ENCODE data around the gene MAPKAP1.

The MAPKAP1 gene

DNA sequence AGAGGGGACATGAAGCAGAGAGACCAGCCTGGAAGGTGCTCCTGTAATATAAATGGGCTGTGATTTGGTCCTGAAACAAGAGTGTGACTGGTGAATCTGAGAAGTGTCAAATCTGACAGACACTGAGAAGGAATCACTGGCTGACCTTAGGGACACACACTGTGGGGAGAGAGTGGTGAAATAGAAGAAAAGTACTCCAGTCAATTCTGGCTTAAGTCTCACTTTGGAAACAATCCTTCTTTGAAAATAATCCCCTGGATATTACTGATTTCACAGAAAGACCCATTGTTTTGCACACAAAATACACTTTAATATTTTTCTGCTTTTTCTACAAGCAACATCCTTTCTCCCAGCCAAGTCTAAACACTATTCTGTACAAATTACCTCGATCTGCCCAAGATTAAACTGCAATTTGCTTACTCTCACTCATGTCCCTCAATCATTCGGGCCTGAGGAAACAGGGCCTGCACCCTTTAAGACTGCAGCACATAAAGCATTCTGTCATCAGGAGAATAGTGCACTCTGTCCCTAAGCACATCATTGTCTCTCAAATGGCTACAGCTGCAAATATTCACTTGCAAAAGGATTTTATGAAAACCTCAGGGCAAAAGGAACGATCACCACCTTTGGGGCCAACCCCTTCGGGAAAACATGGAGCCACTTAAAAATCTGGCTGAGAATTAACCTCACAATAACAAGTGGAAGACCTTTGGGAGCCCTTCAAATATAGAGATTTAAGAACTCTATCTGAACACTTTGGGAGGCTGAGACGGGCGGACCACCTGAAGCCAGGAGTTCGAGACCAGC, 68.6 kb downstream of the MAPKAP1 start:
- DNase-seq, result no peak

DNA sequence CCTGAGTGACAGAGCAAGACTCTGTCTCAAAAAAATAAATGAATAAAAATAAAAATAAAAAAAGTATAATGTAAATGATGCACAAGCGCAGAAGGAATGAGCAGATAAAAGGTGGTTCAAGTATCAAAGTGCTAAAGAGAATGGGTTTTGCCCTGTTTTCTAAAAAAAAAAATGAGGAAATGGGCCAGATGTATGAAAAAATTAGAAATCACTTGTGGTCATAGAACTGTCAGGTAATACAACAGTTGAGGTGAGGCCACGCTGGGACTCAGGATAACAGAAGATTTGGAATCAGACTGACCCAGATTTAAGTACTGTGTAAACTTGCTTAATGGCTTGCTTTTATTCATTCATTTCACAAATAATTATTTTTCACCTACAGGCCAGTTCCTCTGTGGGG, 69.8 kb downstream of the MAPKAP1 start:
- DNase-seq, result no peak

DNA sequence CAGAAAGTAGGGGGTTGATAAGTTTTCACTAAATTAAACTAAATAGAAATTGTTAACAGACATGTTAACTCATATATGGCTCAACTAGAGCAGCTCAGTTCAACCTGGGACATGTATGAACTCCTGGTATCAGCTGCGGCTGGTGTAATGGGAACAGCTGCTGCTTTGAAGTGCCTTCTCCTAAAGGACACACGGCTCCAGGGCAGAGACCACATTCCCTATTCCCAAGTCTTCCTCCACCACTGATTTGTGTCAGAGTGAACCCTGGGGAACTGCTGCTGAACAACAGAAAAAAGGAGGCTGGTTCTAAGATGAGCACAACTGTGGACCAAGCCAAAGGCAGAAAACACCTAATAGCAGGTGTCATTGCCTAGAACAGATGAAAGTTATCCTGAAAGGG, 71.1 kb downstream of the MAPKAP1 start:
- no peak for DNase-seq

DNA sequence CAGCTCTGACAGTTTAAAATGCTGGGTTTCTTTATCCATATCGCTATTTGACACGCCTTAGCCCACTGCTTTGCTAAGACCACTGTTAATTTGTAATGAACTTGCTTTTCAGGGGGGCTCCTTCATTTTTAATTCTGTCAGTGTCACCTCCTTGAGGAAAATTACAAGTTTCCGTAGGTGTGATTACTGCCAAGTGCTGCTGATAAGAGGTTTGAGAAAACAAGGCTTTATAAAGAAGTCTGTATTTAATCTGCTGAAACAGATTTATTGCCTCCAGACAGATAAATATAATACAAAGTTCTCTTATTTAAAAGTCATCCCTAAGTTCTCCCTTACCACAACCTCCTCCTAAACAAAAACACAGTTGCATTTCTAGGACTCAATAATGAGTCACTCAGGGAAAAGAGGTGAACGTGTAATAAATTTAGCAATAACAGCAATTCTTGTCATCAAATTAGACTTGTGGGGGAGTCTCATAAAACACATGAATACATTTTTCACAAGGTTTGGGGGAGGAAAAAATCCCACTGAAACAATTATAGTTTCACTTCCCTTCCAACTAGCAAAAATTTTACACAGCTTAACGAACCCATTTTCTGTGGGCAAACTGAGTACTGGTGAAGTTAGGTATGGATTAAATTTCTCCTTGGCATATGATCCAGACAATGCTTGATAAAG, 72.8 kb downstream of the MAPKAP1 start:
- no peak for DNase-seq

DNA sequence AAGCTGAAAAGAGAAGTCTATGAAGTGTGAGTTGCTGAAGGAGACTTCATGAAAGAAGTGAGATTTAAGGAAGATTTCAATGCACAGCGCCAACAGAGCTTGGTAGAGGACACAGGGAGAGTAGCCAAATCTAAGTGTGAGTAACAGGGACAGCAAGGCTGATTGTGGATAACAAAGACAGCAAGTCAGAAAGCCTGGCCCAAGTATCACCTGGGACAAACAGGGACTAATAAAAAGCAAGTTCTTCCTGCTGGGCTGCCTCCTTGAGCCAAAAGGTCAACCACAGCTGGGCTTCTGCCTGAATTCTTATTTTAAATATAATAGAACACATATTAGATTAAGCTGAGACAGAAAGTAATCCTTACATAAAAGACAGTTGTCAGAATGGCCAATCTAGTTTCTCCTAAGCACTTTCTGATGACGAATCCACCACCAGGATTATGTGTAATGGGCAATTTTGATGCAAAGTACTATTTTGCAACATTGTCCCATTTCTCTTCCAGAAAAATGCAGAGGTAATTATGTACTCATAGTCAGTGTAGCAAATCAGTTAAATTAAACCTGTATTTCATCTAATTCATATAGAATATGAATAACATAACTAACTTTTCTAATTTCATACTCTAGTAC, 73.8 kb downstream of the MAPKAP1 start:
- no peak for DNase-seq

DNA sequence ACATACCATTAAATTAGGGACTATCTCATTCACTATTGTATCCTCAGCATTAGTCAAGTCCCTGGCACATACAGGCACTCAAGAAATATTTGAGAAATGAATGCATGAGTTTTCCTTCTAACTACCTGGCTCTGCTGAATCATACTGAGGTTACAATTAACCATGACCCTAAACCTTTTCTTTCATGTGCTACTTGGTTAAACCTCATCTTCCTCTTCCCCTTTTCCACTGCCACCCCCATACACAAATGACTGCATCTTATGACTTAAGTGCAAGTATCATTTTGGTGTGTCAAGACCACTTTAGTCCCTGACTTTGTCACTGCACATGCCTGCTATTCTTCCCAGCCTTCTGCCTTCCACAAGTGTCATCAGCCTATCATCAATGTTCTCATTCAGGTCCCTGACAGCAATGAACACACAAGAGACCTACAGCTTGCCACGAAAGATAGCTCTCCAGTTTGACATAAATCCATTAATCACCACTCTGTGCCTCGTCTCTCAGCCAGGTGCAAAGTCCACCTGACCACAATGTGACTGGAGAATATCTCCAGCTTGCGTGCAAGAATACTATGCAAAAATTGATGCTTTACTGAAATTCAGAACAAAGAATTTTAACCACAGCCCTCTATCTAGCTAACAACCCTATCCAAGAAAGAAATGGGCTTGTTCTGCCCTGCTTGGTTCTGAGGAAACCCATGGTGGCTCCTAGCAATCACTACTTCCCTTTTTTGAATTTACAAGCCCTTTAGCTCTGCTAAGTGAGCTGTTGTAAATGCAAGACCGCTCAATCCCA, 74.5 kb downstream of the MAPKAP1 start:
- no peak for DNase-seq

DNA sequence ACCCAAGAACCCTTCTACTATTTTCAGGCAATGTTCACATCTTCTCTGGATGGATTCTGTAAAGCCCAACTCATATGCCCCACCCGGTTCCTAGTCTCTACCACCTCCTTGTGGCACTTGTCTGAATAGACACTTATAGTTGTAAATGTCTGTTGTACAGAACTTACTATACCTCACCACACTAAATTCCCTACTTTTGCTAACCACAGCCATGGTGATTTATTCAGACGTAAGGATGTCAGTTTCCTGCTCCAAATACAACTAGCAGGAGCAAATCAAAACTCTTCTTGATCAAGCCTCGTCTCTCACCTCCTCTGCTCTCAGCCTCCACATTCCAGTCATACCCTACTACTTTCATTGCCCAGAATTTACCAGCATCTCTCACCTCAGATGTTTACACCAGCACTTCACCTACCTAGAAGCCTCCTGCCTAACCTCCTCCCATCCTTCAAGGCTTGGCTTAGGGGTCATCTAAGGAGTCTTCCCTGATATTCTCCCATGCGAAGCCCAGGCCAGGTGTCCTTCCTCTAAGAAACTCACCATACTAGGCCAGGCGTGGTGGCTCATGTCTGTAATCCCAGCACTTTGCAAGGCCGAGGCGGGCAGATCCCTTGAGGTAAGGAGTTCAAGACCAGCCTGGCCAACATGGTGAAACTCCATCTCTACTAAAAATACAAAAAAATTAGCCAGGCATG, 75.5 kb downstream of the MAPKAP1 start:
- DNase-seq, result no peak

DNA sequence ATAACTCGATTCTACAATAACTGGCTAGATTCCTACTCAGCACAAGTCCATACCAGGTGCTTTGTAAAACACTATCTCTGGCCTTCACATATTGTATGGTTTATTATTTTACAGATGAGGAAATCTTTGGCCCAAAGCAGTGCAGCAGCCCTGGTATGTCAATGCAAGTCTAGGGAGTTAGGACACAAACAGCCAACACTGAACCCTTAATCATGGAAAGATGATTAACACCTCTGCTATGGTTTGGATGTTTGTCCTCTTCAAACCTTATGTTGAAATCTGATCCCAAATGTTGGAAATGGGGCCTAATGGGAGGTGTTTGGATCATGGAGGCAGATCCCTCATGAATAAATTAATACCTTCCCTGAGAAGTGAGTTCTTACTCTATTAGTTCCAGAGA, 76.6 kb downstream of the MAPKAP1 start:
- no peak for DNase-seq

DNA sequence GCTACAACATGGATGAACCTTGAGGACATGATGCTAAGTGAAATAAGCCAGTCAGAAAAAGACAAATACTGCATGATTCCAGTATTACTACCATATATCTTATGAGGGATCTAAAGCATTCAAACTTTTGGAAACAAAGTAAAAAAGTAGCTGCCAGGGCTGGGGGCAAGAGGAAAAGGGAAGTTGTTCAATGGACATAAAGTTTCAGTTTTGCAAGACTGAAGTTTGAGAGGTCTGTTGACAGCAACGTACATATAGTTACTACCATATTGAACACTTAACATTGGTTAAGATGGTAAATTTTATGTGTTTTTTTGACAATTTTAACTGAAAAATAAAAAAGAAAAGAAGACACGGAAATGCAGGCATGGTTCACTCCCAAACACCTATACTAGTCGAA, 77.6 kb downstream of the MAPKAP1 start:
- no peak for DNase-seq

DNA sequence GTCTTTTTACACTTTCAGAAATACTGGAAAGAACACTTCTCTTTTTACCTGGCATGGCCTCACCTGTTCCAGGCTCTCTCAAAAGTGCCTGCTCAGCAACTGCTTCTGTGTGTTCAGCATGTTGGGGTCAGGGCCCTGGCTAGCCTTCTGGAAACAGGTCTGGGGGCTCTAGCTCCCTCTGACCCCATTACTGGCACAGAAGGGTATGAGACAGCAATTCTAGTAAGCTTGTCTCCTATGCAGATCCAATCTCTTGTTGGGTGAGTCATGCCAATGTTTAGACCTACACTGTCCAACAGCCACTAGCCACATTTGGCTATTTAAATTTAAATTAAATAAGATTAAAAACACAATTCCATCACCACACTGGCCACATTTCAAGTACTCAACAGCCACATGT, 80.8 kb downstream of the MAPKAP1 start:
- no peak for DNase-seq

DNA sequence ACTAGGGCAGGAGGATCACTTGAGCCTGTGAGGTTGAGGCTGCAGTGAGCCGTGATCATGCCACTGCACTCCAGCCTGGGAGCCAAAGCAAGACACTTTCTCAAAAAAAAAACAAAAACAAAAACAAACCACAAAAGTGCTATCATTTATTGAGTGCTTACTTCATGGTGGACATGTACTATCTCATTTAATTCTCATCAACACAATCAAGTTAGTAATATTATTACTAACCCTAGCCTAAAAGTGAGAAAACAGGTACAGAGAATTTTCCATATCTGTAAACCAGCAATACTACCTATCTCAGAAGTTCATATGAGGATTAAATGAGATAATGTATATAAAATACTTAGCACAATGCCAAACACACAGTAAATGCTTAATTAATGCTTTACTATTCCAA, 85.8 kb downstream of the MAPKAP1 start:
- DNase-seq, result no peak

DNA sequence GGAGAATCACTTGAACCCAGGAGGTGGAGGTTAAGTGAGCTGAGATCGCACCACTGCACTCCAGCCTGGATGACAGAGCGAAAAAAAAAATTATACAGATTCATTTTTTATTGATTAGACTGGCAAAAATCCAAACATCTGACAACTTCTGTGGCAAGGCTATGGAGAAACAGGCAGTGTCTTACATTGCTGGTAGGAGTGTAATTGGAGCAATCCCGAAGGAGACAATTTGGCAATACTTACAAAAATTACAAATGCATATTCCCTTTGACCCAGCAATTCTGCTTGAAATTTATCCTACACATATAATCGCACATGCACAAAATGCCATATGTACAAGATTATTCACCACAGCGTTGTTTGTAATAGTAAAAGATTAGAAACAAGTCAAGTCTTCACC, 86.8 kb downstream of the MAPKAP1 start:
- no peak for DNase-seq

DNA sequence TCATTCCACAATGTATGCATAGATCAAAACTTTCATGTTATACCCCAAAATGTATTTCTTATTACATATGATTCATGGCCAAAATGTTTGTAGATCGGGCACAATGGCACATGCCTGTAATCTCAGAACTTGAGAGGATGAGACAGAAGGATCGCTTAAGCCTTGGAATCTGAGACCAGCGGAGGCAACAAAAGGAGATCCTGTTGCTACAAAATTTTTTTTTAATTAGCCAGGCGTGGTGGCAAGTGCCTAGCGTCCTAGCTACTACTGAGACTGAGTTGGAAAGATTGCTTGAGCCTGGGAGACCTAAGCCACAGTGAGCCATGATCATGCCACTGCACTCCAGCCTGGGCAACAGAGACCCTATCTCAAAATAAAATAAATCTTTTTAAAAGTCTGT, 89.9 kb downstream of the MAPKAP1 start:
- no peak for DNase-seq

DNA sequence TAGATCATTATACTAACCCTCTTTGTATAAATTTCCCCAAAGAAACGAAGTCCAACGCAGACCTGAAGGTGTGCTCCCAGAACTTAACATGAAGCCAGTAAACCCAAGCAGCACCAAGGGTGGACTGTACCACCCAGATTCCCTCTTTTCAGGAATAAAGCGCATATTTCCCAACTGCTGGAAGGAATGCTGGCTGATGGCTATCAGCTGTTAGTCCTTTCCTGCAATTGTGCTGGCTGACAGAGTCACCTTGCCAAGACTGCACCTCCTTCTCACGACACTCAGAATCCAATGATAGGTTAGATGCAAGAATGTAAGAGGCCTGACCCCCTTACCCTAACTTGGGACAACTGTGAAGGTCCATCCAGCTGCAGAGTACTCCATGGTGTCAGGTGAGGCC, 93.9 kb downstream of the MAPKAP1 start:
- DNase-seq, result no peak

DNA sequence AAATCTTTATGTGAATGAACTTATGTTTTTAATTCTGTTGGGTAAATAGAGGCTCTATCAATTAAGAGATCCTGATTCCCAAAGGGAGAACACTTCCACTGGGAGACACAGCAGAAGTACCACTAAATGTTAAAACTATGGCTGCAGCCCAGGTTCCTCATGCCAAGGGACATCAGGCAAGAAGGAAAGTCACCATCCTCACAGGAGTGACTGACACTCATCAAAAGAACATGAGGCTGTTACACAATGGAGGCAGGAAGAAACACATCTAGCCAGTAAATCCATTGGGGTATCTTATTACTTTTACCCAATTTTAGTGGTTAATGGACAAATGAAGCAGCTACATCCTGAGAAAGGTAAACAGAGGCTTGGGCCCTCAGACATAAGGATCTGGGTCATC, 94.4 kb downstream of the MAPKAP1 start:
- no peak for DNase-seq

DNA sequence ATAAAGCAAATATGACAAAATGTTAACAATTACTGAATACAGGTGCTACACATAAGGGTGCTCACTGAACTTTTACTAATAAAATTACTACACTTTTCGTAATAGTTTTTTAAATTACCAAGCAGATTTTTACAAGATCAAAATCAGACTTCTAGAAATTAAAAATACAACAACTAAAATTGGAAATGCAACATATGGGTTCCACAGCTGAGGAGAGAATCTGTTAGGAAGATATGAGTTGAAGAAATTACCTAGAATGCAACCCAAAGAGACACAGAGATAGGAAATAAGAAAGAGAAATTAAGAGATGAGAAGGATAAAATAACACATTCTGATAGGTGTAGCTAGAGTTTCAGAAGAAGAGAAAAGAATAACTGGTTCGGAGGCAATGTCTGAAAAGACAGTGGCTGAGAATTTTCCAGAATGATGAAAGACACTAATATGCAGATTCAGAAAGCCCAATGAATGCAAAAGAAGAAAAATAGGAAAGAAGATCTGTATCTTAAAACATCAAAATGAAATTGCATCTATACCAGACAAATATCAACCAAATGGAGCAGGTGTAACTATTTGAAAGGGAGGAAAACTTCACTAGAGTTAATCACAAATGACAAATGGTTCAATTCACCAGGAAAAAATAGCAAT, 95.8 kb downstream of the MAPKAP1 start:
- DNase-seq, result no peak

DNA sequence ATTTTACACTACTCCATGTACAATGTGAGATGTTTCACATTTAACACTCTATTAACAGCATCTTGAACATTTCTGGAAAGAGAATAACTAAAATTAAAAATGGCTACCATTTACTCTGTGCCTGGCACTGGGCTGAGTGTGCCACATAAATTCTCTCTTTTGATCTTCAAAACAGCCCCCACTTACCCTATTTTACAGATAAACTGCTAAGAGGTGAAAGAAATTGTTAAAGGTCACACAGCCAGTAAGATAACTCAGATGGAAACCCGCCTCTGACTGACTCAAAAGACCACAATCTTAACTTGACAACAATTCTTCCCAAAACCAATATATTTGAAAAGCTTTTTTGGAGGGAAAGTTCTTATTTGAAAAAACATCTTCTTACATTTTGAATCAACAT, 97.3 kb downstream of the MAPKAP1 start:
- DNase-seq, result no peak

DNA sequence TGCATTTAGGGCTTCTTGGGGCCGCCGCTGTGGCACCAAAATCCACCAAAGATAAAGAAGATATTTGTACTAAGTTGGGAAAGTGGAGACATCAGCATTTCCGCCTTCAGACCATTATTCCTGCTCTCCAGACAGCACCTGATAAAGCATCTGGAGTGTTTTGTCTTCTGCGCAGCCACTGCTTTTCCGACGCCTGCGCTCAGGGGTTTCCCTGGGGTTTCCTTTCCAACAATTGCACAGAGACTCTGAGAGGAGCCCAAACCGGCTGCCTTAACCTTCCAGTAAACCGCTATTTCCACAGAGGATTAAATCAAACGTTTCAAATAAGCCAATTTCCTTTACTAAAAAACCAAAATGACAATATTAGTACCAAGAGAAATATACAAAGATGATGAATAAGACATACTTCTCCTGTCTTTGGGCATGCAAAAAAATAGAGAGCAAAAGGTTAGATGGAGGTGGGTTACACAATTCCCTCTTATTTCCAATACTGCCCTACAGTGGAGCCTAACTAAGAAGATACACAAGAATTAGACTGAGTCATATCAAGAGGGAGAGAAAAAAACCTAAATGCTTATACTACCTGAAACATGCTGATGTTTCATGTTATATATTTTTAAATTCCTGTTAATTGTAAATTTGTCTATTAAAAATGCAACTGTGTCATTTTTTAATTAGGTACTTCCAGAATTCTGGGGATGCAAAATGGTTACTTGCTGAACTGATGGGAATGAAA, 98.4 kb downstream of the MAPKAP1 start:
- DNase-seq, result no peak

DNA sequence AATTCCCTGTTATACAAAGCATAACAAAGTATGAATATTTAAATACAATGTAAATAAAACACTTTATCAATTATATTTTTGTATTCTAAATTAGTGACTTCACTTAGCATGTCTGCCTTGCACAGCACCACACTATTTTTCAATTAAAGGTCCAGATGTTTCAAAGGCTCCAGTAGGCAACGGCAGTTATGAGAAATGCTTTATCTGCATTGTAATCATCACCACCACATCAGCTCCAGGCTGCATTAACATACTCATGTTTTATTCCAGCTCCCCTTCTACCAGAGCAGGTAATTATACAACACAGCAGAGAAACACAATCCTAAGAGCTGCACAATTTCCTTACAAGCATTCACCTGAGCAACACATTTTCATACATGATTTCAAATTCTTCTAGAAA, 102.8 kb downstream of the MAPKAP1 start:
- DNase-seq, result no peak

DNA sequence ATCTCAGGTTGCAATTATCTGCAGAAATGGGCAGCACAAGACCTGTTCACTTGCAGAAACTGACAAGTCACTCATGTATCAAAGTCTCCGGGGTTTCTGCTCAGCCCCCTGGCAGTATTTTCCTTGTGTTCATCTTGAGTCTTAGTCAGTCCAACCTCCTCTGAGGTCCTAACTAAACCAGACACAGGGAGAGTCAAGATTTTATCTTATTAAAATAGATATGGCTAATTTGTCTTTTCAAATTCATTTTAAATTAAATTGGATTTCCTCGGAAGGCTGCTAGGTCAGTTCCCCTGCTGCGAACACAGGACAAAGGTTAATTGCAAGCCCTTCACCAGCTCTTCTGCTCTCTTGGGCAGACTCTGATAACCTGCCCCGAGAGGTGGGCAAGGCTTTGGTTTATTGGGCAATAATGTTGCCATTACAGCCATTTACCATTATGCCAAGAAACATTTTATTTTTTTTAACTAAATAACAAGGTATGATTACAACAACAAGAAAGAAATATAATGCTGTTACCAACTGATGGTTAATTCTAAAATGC, 103.5 kb downstream of the MAPKAP1 start:
- DNase-seq, result no peak

DNA sequence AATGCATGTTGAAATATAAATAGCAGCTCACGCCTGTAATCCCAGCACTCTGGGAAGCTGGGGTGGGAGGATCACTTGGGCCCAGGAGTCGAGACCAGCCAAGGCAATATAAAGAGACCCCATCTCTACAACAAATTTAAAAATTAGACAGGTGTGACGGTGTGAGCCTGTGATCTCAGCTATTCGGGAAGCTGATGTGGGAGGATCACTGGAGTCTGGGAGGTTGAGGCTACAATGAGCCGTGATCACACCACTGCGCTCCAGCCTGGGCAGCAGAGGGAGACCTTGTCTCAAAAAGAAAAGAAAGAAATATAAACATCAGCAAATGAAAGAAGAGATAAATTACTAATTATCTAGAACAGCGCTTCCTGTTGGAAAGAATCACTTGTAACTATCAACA, 105.0 kb downstream of the MAPKAP1 start:
- no peak for DNase-seq
